Heart left ventricle (tissue), 16 donors: Measurements from ENCODE around the gene PTS. TPM values are rescaled to one million over a fixed set of nuclear protein-coding genes. Genes with fewer than 3 reads are reported as not detected.

Source experiments
- ATAC-seq, 4 donors: fragments of 200-7000 bp; cut with Tn5 transposase; one replicate each; pipeline ENCODE4 v1.9.1; 2020 to 2022; ENCODE audit warnings: moderate library complexity in 4 of 4, mild to moderate bottlenecking in 3 of 4, moderate number of reproducible peaks in 1 of 4
- DNase-seq, 5 donors: peaks; one replicate each; pipeline ENCODE4 v3.0.0-alpha.2; 2020
- H3K27ac ChIP-seq, 12 donors: fragments of 200-600 bp; sonication (generic) in 4 of 12; one replicate each; pipeline versions ENCODE4 v1.5.0 to v1.8.0; 2016 to 2022; ENCODE audit warnings: mild to moderate bottlenecking in 2 of 12
- H3K27me3 ChIP-seq, 9 donors: fragments of 200-600 bp; sonication (generic) in 2 of 9; one replicate each; pipeline versions ENCODE4 v1.5.1 to v1.8.0; 2016 to 2022; ENCODE audit warnings: mild to moderate bottlenecking in 3 of 9
- H3K36me3 ChIP-seq, 9 donors: fragments of 200-600 bp; sonication (generic) in 2 of 9; one replicate each; pipeline versions ENCODE4 v1.5.0 to v1.8.0; 2018 to 2022; ENCODE audit warnings: mild to moderate bottlenecking in 2 of 9
- H3K4me1 ChIP-seq, 12 donors: fragments of 200-600 bp; sonication (generic) in 4 of 12; one replicate each; pipeline versions ENCODE4 v1.5.0 to v1.8.0; 2016 to 2022; ENCODE audit warnings: mild to moderate bottlenecking in 3 of 12
- H3K4me3 ChIP-seq, 12 donors: fragments of 200-600 bp; sonication (generic) in 4 of 12; one replicate each; pipeline versions ENCODE4 v1.5.0 to v1.8.0; 2017 to 2022; ENCODE audit warnings: mild to moderate bottlenecking in 9 of 12, moderate library complexity in 4 of 12
- H3K9me3 ChIP-seq, 12 donors: fragments of 200-600 bp; sonication (generic) in 4 of 12; one replicate each; pipeline versions ENCODE4 v1.5.0 to v1.8.0; 2016 to 2022; ENCODE audit warnings: mild to moderate bottlenecking in 1 of 12
- CTCF ChIP-seq, 12 donors: fragments of 200-600 bp; sonication (generic) in 4 of 12; IDR thresholded peaks; one replicate each; pipeline versions ENCODE4 v1.5.0 to v1.8.0; 2018 to 2022; ENCODE audit warnings: antibody characterized with exemption in 12 of 12, mild to moderate bottlenecking in 5 of 12
- POLR2A ChIP-seq, 2 donors: fragments of 450-650 bp; IDR thresholded peaks; one replicate each; pipeline ENCODE4 v1.6.1; 2017; ENCODE audit warnings: antibody characterized with exemption in 2 of 2, mild to moderate bottlenecking in 2 of 2, moderate library complexity in 2 of 2
- WGBS, 4 donors: extraction: QIAGEN DNeasy Blood & Tissue Kit in 2 of 4; methylation state at CpG; one replicate each; pipeline versions ENCODE4 v1.1.5 to v1.1.7; 2013 to 2018; 5-methylcytosine and 5-hydroxymethylcytosine counted together
- intact Hi-C, 10 donors: fragments of 100-400 bp; cut with DNase I; formaldehyde crosslinking; loops; one replicate each; pipeline versions ENCODE4 v1.11.1 to v1.14.2; 2022
- polyA plus RNA-seq, 2 donors: library from polyadenylated mRNA; stranded (reverse); fragments of 200-250 nt; gene quantifications; one replicate each; pipeline ENCODE4 v1.2.3, GENCODE V29; 2013
- total RNA-seq, 9 donors: library from RNA; depleted of rRNA in 2 of 9; stranded (reverse); fragments of >200 nt in 2 of 9; fragmentation: NEBNext Ultra II Directional in 3 of 9; extraction: Animal tissue kit (Norgen Biotek cat#: 25700) in 3 of 9; gene quantifications; one replicate each; pipeline versions ENCODE4 v1.1.0 to v1.2.4, GENCODE V29; 2016 to 2023
- donor health status: ischemic (EF 13 %, LVEDD 7.1; RV severe dilation, severe dysfunction).
- donor health status: healthy with polysubstance abuse.
- donor health status: DM: no; HTN: yes; CAD: no.
- donor health status: DM: no; HTN: no; CAD: no.
- donor health status: ischemic (EF 25% LVEDD 6.9; RV normal size, moderate dysfunction).
- donor health status: ischemic (EF 25% LVEDD 5.7; RV mildly dilated, moderate dysfunction).
- donor health status: healthy.
- donor health status: DM: yes; HTN: yes; CAD: no.
- donor health status: ischemic (EF 35%, LVEDD 5.7; RV mildly dilated, moderate dysfunction).
- donor health status: nonischemic (EF 11% LVEDD 7.7; RV severe dilation, severe dysfunction).
- donor health status: DM: yes; HTN: yes; CAD: no.
- donor health status: PGD.
- donor health status: ischemic (EF 29% LVEDD 5.4; RV normal size, mild dysfunction).
- donor health status: nonischemic (EF 23%, LVEDD 6.1; RV moderate dilation, normal function).

Gene PTS
- total and polyA plus RNA-seq, 11 donors: 21.6 to 77.7 (median 30.7) TPM

- WGBS, 4 donors: 87 to 93% (median 91%) methylated on average over 3 of the region's 3 CpGs
- Histone ChIP-seq H3K4me1 (peaks cover 0 to 9% (median 0%) of the 10 kb centered on the region in 12 donors), H3K27ac (no peak overlapping the region), H3K9me3 (no peaks in the 10 kb centered on the region), H3K27me3 (no peaks in the 10 kb centered on the region), H3K36me3 (peaks cover 0 to 75% (median 65%) of the 10 kb centered on the region in 9 donors), H3K4me3 (no peak overlapping the region)
- ATAC-seq (no peak), DNase-seq (no peak)
- no peak for TF ChIP-seq POLR2A (IDR thresholded peaks at IDR 0.05)
- TF ChIP-seq CTCF (IDR thresholded peaks at IDR 0.05): no peak
- intact Hi-C loops: no loop called here
These were observed 11.8 kb downstream of the PTS start for GRCh38 chr11:112238041-112238440.

DNA sequence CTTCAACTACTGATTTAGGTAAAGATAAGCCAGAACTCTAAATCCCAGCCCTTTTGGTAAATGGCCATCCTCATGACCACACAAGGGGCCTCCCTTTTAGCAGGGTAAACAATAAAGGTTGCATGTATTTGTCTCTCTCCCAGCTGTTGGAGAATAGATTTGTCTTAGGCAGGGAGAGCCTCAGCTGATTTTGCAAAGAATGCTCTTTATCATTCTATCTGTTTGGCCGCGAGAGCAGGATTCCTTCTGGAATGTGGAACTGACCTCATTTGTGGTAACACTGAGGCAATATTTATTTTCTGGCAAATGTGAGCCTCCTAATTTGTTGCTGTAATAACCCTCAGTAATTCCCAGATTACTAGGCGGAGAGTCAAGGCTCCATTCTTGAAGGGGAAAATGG is 15.3 kb downstream of the PTS start:
- Histone ChIP-seq H3K4me3 (no peak overlapping the region), H3K4me1 (peaks cover 0 to 9% (median 0%) of the 10 kb centered on the region in 12 donors), H3K9me3 (no peaks in the 10 kb centered on the region), H3K27ac (peak overlapping the region in 2 of 12 donors; percentile 2 to 34), H3K27me3 (no peaks in the 10 kb centered on the region), H3K36me3 (peaks cover 0 to 49% (median 32%) of the 10 kb centered on the region in 9 donors)
- WGBS, 4 donors: 66 to 87% (median 77%) methylated on average over 3 of the region's 3 CpGs
- TF ChIP-seq CTCF (IDR thresholded peaks at IDR 0.05) (no peak), POLR2A (IDR thresholded peaks at IDR 0.05) (no peak)
- ATAC-seq: peak in 3 of 4 donors; percentile 32 to 73 (median 51)
- intact Hi-C loops: no loop called here
- DNase-seq: no peak

DNA sequence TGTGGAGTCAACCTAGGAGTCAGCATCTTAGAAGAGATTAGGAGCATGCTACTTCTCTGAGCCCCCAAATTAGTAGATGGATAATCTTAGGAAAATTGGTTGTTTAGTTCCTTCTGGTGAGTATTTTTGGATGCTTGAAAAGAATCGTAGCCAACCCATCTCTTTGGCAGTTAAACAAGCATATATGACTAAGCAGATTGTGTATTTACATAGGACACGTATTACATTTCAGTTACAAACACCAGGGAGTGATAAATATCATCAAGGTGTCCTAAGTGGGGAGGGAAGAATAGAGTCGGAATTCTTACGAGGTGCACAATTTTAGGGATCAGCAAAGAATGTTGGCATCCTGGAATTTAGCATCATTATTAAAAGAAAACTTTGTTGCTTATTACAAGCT is 21.0 kb downstream of the PTS start:
- Histone ChIP-seq H3K4me1 (peaks cover 0 to 1% (median 0%) of the 10 kb centered on the region in 12 donors), H3K27ac (no peak overlapping the region), H3K9me3 (no peaks in the 10 kb centered on the region), H3K36me3 (peaks cover 0 to 12% (median 0%) of the 10 kb centered on the region in 9 donors), H3K27me3 (no peaks in the 10 kb centered on the region), H3K4me3 (no peak overlapping the region)
- WGBS, 4 donors: 80 to 83% (median 81%) methylated on average over 4 of the region's 4 CpGs
- no peak for TF ChIP-seq POLR2A (IDR thresholded peaks at IDR 0.05)
- TF ChIP-seq CTCF (IDR thresholded peaks at IDR 0.05): no peak
- DNase-seq: no peak
- intact Hi-C loops: no loop called here
- no peak for ATAC-seq

DNA sequence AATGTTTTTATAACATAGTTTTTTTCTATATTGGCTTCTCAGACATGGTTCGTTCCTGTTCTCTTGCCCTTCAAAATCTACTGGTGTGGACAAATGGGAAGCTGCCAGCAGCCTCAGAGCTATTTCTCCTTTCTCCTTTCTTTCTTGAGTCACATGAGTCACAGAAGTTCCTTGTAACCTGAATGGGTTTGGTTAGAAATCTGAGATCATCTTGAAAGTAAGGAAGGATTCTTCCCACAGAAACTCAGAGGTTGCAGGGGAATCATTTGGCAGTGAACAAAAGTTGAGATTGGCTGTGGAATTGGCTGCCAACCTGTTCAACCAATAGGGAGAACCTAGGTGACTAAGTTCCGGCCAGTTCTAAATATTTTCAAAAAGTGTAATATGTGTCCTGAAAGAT is 22.0 kb downstream of the PTS start:
- intact Hi-C loops: no loop called here
- Histone ChIP-seq H3K4me3 (no peak overlapping the region), H3K9me3 (no peaks in the 10 kb centered on the region), H3K27me3 (no peaks in the 10 kb centered on the region), H3K27ac (no peak overlapping the region), H3K36me3 (peaks cover 0 to 7% (median 0%) of the 10 kb centered on the region in 9 donors), H3K4me1 (no peaks in the 10 kb centered on the region)
- no peak for ATAC-seq
- no peak for DNase-seq
- TF ChIP-seq POLR2A (IDR thresholded peaks at IDR 0.05) (no peak), CTCF (IDR thresholded peaks at IDR 0.05) (no peak)
- 87 to 95% (median 94%) methylated on average over 2 of the region's 2 CpGs for WGBS, 4 donors
